ENCODE results near the gene LRRC1. TPM values are rescaled to one million over a fixed set of nuclear protein-coding genes. Genes with fewer than 3 reads are reported as not detected.

LRRC1 gene
- polyA plus RNA-seq, 1 donor (not counting 4 experiments of a cell fraction or from before 2014, with no cell fraction given): 19.7 TPM

DNA sequence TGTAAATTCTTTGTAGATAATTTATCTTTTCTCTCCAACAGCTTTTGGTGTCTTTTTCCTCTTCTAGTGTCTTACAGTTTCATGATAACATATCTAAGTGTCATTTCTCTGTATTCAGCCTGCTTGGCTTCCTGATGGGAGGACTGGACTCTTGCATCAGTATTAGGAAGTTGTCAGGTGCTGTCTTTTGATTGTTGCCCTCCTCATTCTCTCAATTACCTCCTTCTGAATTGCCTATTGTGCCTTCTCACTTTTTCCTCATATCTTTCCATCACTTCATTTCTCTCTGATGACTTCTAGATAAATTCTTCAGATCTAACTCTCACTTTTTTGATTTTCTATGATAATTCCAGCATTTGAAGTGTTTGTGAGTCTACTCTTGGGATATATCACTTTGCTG lies 162.0 kb downstream of the LRRC1 start:
- dilution Hi-C loops (cut with MboI; ENCODE audit: extremely low pct_ligation_motif_present, low sequenced_read_pairs): no loop called here
- Histone ChIP-seq H3K27me3 (ENCODE audit: control insufficient read depth, extremely low read depth, insufficient read depth, low read length) (no peaks in the 10 kb centered on the region), H3K9me1 (ENCODE audit: control insufficient read depth, extremely low read depth, insufficient read depth, low read length) (no peaks in the 10 kb centered on the region), H3K4me3 (ENCODE audit: control insufficient read depth in 2 of 3, extremely low read depth in 1 of 3, insufficient read depth in 2 of 3, low read depth in 1 of 3, low read length in 3 of 3) (no peak overlapping the region), H2AFZ (ENCODE audit: control insufficient read depth, low read length) (no peak overlapping the region), H4K20me1 (ENCODE audit: control insufficient read depth, extremely low read depth, insufficient read depth, low read length) (no peaks in the 10 kb centered on the region), H3K9ac (ENCODE audit: control insufficient read depth, extremely low read depth, insufficient read depth, low read length) (no peak overlapping the region), H3K27ac (ENCODE audit: control insufficient read depth, insufficient read depth, low read length) (no peak overlapping the region), H3K36me3 (ENCODE audit: control insufficient read depth in 2 of 2, extremely low read depth in 1 of 2, insufficient read depth in 2 of 2, low read length in 2 of 2) (no peaks in the 10 kb centered on the region), H3K4me1 (ENCODE audit: control insufficient read depth, extremely low read depth, insufficient read depth, low read length) (peaks cover 2% of the 10 kb centered on the region), H3K9me3 (ENCODE audit: control insufficient read depth, low read depth, low read length) (no peaks in the 10 kb centered on the region), H3K79me2 (ENCODE audit: control insufficient read depth, insufficient read depth, low read length) (no peaks in the 10 kb centered on the region), H3K4me2 (ENCODE audit: control insufficient read depth, extremely low read depth, insufficient read depth, low read depth, low read length) (no peak overlapping the region)
- TF ChIP-seq, protein P1, sequence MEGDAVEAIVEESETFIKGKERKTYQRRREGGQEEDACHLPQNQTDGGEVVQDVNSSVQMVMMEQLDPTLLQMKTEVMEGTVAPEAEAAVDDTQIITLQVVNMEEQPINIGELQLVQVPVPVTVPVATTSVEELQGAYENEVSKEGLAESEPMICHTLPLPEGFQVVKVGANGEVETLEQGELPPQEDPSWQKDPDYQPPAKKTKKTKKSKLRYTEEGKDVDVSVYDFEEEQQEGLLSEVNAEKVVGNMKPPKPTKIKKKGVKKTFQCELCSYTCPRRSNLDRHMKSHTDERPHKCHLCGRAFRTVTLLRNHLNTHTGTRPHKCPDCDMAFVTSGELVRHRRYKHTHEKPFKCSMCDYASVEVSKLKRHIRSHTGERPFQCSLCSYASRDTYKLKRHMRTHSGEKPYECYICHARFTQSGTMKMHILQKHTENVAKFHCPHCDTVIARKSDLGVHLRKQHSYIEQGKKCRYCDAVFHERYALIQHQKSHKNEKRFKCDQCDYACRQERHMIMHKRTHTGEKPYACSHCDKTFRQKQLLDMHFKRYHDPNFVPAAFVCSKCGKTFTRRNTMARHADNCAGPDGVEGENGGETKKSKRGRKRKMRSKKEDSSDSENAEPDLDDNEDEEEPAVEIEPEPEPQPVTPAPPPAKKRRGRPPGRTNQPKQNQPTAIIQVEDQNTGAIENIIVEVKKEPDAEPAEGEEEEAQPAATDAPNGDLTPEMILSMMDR (optimal IDR thresholded peaks at IDR 0.05 in 1 of 3, IDR thresholded peaks at IDR 0.05 in 1 of 3, conservative IDR thresholded peaks at IDR 0.05 in 1 of 3; ENCODE audit: extremely low read depth in 1 of 3, insufficient read depth in 2 of 3, low read length in 3 of 3): no peak
- no peak for TF ChIP-seq EZH2 (IDR thresholded peaks at IDR 0.05; ENCODE audit: low read length)
- DNase-seq (ENCODE audit: low read depth, low spot score) (no peak), FAIRE-seq (no peak)

DNA sequence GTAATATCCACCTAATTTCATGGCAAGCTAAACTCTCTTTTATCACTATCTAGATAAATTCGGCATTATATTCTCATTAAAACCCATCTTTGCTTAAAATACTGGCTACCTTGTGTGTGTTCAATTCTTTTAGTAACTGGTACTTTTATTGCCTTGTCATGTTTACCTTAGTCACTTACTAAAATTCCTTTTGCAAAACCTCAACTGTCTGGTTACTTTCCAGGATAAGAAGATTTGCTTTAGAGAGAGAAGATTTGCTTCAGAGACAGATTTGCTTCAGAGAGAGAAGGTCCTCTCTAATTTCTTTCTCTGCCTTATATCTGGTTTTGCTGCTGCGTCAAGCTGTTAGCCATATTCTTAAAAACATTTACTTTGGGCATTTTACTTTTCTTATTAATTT lies 164.9 kb downstream of the LRRC1 start:
- Histone ChIP-seq H3K9ac (ENCODE audit: control insufficient read depth, extremely low read depth, insufficient read depth, low read length) (no peak overlapping the region), H3K4me1 (ENCODE audit: control insufficient read depth, extremely low read depth, insufficient read depth, low read length) (peaks cover 2% of the 10 kb centered on the region), H3K4me3 (ENCODE audit: control insufficient read depth in 2 of 3, extremely low read depth in 1 of 3, insufficient read depth in 2 of 3, low read depth in 1 of 3, low read length in 3 of 3) (no peak overlapping the region), H3K36me3 (ENCODE audit: control insufficient read depth in 2 of 2, extremely low read depth in 1 of 2, insufficient read depth in 2 of 2, low read length in 2 of 2) (no peaks in the 10 kb centered on the region), H3K9me3 (ENCODE audit: control insufficient read depth, low read depth, low read length) (no peaks in the 10 kb centered on the region), H3K9me1 (ENCODE audit: control insufficient read depth, extremely low read depth, insufficient read depth, low read length) (no peaks in the 10 kb centered on the region), H4K20me1 (ENCODE audit: control insufficient read depth, extremely low read depth, insufficient read depth, low read length) (no peaks in the 10 kb centered on the region), H3K27me3 (ENCODE audit: control insufficient read depth, extremely low read depth, insufficient read depth, low read length) (no peaks in the 10 kb centered on the region), H2AFZ (ENCODE audit: control insufficient read depth, low read length) (no peak overlapping the region), H3K79me2 (ENCODE audit: control insufficient read depth, insufficient read depth, low read length) (no peaks in the 10 kb centered on the region), H3K4me2 (ENCODE audit: control insufficient read depth, extremely low read depth, insufficient read depth, low read depth, low read length) (no peak overlapping the region), H3K27ac (ENCODE audit: control insufficient read depth, insufficient read depth, low read length) (no peak overlapping the region)
- FAIRE-seq (no peak), DNase-seq (ENCODE audit: low read depth, low spot score) (no peak)
- no peak for TF ChIP-seq EZH2 (IDR thresholded peaks at IDR 0.05; ENCODE audit: low read length)
- TF ChIP-seq, protein P1 (optimal IDR thresholded peaks at IDR 0.05 in 1 of 3, IDR thresholded peaks at IDR 0.05 in 1 of 3, conservative IDR thresholded peaks at IDR 0.05 in 1 of 3; ENCODE audit: extremely low read depth in 1 of 3, insufficient read depth in 2 of 3, low read length in 3 of 3): no peak
- dilution Hi-C loops (cut with MboI; ENCODE audit: extremely low pct_ligation_motif_present, low sequenced_read_pairs): no loop called here

All from keratinocyte (primary cell).